ENCODE results near the gene YJEFN3. TPM values are rescaled to one million over a fixed set of nuclear protein-coding genes. Genes with fewer than 3 reads are reported as not detected.

Gene YJEFN3
- total and polyA plus RNA-seq, 4 donors = 0.19 to 0.88 (median 0.63) TPM

DNA sequence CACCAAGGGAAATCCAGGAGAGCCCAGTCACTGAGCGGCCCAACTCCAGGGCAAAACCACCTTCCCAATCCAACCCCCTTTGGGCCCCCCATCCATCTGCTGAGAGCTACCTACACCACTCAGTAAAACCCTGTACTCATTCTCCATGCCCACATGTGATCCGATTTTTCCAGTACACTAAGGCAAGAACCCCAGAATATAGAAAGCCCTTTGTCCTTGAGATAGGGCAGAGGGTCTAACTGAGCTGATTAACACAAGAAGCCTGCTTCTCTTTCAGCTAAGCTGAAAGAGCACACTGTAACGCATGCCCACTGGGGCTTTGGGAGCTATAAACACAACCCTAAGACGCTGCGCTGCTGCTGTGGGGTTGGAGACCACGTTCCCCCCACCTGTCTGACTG is 53.8 kb downstream of the YJEFN3 start:
- TF ChIP-seq RXRA (IDR thresholded peaks at IDR 0.05) = no peak
- no peak for TF ChIP-seq SP1 (IDR thresholded peaks at IDR 0.05)
- Histone ChIP-seq H3K4me3 (ENCODE audit: low read depth in 1 of 3, low read length in 3 of 3) (no peak overlapping the region), H3K27me3 (ENCODE audit: control insufficient read depth in 4 of 4, insufficient read depth in 4 of 4, low read length in 3 of 4) (no peaks in the 10 kb centered on the region), H3K4me1 (ENCODE audit: control insufficient read depth in 4 of 4, insufficient read depth in 4 of 4, low read length in 3 of 4) (no peaks in the 10 kb centered on the region), H3K27ac (ENCODE audit: low read depth in 1 of 2, low read length in 2 of 2) (no peak overlapping the region), H3K9ac (ENCODE audit: low read depth in 1 of 2, low read length in 2 of 2) (no peak overlapping the region), H3K36me3 (ENCODE audit: control insufficient read depth in 4 of 4, insufficient read depth in 3 of 4, low read depth in 1 of 4, low read length in 3 of 4) (no peaks in the 10 kb centered on the region), H3K9me3 (ENCODE audit: control insufficient read depth in 4 of 4, low read length in 3 of 4) (no peaks in the 10 kb centered on the region)
- 85% methylated on average over 6 of the region's 6 CpGs for WGBS
- DNase-seq (ENCODE audit: low spot score) = no peak

DNA sequence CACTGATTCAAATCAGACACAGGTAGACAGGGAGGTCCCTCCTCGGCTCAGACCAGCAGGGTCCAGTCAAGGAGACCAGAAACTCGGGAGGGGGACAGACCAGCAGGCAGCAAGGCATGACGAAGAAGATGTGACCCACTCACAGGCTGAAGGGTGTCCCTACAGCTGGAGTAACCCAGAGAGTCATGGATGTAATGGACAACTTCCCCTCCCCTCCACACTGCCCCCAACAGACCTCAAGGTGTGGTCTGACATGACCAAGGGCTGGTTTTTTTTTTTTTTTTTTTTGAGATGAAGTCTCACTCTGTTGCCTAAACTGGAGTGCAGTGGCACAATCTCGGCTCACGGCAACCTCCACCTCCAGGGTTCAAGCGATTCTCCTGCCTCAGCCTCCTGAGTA is 55.6 kb downstream of the YJEFN3 start:
- Histone ChIP-seq H3K36me3 (ENCODE audit: control insufficient read depth in 4 of 4, insufficient read depth in 3 of 4, low read depth in 1 of 4, low read length in 3 of 4) (no peaks in the 10 kb centered on the region), H3K9ac (ENCODE audit: low read depth in 1 of 2, low read length in 2 of 2) (no peak overlapping the region), H3K9me3 (ENCODE audit: control insufficient read depth in 4 of 4, low read length in 3 of 4) (no peaks in the 10 kb centered on the region), H3K4me3 (ENCODE audit: low read depth in 1 of 3, low read length in 3 of 3) (no peak overlapping the region), H3K27me3 (ENCODE audit: control insufficient read depth in 4 of 4, insufficient read depth in 4 of 4, low read length in 3 of 4) (no peaks in the 10 kb centered on the region), H3K27ac (ENCODE audit: low read depth in 1 of 2, low read length in 2 of 2) (no peak overlapping the region), H3K4me1 (ENCODE audit: control insufficient read depth in 4 of 4, insufficient read depth in 4 of 4, low read length in 3 of 4) (no peaks in the 10 kb centered on the region)
- 78% methylated on average over 6 of the region's 6 CpGs for WGBS
- TF ChIP-seq HNF4A (conservative IDR thresholded peaks at IDR 0.05) (no peak), JUND (IDR thresholded peaks at IDR 0.05) (no peak), RXRA (IDR thresholded peaks at IDR 0.05) (no peak), FOXA2 (IDR thresholded peaks at IDR 0.05) (no peak), NR2F2 (IDR thresholded peaks at IDR 0.05) (no peak)
- TF ChIP-seq, protein P1, sequence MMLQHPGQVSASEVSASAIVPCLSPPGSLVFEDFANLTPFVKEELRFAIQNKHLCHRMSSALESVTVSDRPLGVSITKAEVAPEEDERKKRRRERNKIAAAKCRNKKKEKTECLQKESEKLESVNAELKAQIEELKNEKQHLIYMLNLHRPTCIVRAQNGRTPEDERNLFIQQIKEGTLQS (IDR thresholded peaks at IDR 0.05) = no peak
- TF ChIP-seq, protein P2, sequence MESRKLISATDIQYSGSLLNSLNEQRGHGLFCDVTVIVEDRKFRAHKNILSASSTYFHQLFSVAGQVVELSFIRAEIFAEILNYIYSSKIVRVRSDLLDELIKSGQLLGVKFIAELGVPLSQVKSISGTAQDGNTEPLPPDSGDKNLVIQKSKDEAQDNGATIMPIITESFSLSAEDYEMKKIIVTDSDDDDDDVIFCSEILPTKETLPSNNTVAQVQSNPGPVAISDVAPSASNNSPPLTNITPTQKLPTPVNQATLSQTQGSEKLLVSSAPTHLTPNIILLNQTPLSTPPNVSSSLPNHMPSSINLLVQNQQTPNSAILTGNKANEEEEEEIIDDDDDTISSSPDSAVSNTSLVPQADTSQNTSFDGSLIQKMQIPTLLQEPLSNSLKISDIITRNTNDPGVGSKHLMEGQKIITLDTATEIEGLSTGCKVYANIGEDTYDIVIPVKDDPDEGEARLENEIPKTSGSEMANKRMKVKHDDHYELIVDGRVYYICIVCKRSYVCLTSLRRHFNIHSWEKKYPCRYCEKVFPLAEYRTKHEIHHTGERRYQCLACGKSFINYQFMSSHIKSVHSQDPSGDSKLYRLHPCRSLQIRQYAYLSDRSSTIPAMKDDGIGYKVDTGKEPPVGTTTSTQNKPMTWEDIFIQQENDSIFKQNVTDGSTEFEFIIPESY (IDR thresholded peaks at IDR 0.05) = no peak
- TF ChIP-seq, protein P3, sequence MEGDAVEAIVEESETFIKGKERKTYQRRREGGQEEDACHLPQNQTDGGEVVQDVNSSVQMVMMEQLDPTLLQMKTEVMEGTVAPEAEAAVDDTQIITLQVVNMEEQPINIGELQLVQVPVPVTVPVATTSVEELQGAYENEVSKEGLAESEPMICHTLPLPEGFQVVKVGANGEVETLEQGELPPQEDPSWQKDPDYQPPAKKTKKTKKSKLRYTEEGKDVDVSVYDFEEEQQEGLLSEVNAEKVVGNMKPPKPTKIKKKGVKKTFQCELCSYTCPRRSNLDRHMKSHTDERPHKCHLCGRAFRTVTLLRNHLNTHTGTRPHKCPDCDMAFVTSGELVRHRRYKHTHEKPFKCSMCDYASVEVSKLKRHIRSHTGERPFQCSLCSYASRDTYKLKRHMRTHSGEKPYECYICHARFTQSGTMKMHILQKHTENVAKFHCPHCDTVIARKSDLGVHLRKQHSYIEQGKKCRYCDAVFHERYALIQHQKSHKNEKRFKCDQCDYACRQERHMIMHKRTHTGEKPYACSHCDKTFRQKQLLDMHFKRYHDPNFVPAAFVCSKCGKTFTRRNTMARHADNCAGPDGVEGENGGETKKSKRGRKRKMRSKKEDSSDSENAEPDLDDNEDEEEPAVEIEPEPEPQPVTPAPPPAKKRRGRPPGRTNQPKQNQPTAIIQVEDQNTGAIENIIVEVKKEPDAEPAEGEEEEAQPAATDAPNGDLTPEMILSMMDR (IDR thresholded peaks at IDR 0.05; ENCODE audit: low read depth, low read length, missing input control) = no peak
- DNase-seq (ENCODE audit: low spot score) = no peak

Other genes starting within 250 kb of the YJEFN3 start
- 10 to 100 TPM; 11.2 to 17.2 TPM for gene SUGP1, start 208.4 kb upstream of the YJEFN3 start, total RNA-seq
- 10 to 100 TPM; 12.4 to 18.9 TPM for gene SUGP1, start 208.4 kb upstream of the YJEFN3 start, polyA plus RNA-seq
- 10 to 100 TPM; 23.0 to 31.0 TPM for gene MAU2, start 208.1 kb upstream of the YJEFN3 start, total RNA-seq
- gene MAU2, start 208.1 kb upstream of the YJEFN3 start, polyA plus RNA-seq = 10 to 100 TPM in 1 of 2 donors, 1 to 10 TPM in 1; 7.5 to 12.7 TPM
- gene GATAD2A, start 123.2 kb upstream of the YJEFN3 start, total RNA-seq = 10 to 100 TPM; 20.2 to 23.7 TPM
- 10 to 100 TPM in 1 of 2 donors, 1 to 10 TPM in 1; 7.1 to 16.1 TPM for gene GATAD2A, start 123.2 kb upstream of the YJEFN3 start, polyA plus RNA-seq
- gene TSSK6, start 13.4 kb upstream of the YJEFN3 start, total RNA-seq = 1 to 10 TPM; 1.2 to 2.3 TPM
- gene TSSK6, start 13.4 kb upstream of the YJEFN3 start, polyA plus RNA-seq = under 1 TPM; 0.21 to 0.95 TPM
- gene NDUFA13, start 12.7 kb upstream of the YJEFN3 start, total RNA-seq = 10 to 100 TPM; 45.3 to 80.6 TPM
- 100 to 1,000 TPM; 180 to 239 TPM for gene NDUFA13, start 12.7 kb upstream of the YJEFN3 start, polyA plus RNA-seq
- gene CILP2, start 9.4 kb downstream of the YJEFN3 start, total RNA-seq = under 1 TPM; 0.08 to 0.42 TPM
- under 1 TPM in 1 of 2 donors, not detected in 1; 0.09 TPM for gene CILP2, start 9.4 kb downstream of the YJEFN3 start, polyA plus RNA-seq
- gene PBX4, start 89.8 kb downstream of the YJEFN3 start, total RNA-seq = under 1 TPM; 0.19 to 0.59 TPM
- gene PBX4, start 89.8 kb downstream of the YJEFN3 start, polyA plus RNA-seq = under 1 TPM in 1 of 2 donors, not detected in 1; 0.21 TPM
- 1 to 10 TPM; 1.0 to 3.4 TPM for gene LPAR2, start 99.3 kb downstream of the YJEFN3 start, total RNA-seq
- gene LPAR2, start 99.3 kb downstream of the YJEFN3 start, polyA plus RNA-seq = 1 to 10 TPM; 1.0 to 1.3 TPM
- 1 to 10 TPM; 5.3 to 6.5 TPM for gene GMIP, start 114.7 kb downstream of the YJEFN3 start, total RNA-seq
- gene GMIP, start 114.7 kb downstream of the YJEFN3 start, polyA plus RNA-seq = 1 to 10 TPM in 1 of 2 donors, under 1 TPM in 1; 0.89 to 3.4 TPM
- gene ATP13A1, start 134.8 kb downstream of the YJEFN3 start, total RNA-seq = 10 to 100 TPM; 18.8 to 36.5 TPM
- gene ATP13A1, start 134.8 kb downstream of the YJEFN3 start, polyA plus RNA-seq = 10 to 100 TPM; 15.1 to 22.1 TPM
- gene ZNF101, start 139.9 kb downstream of the YJEFN3 start, total RNA-seq = 1 to 10 TPM; 4.6 to 6.9 TPM
- gene ZNF101, start 139.9 kb downstream of the YJEFN3 start, polyA plus RNA-seq = 1 to 10 TPM; 1.5 to 2.4 TPM
- gene ZNF14, start 204.2 kb downstream of the YJEFN3 start, total RNA-seq = 1 to 10 TPM; 1.4 to 2.6 TPM
- gene ZNF14, start 204.2 kb downstream of the YJEFN3 start, polyA plus RNA-seq = under 1 TPM; 0.28 to 0.37 TPM